ENCODE data around the gene PTPRD.

Gene PTPRD

GRCh38 chr9:9874270-9874669 is 738.5 kb downstream of the PTPRD start:
- Histone ChIP-seq H3K4me3 (ENCODE audit: low read length) (no peak overlapping the region), H3K27me3 (replicated peaks; ENCODE audit: control insufficient read depth, insufficient read depth, low read length) (no peaks in the 10 kb centered on the region), H3K4me1 (ENCODE audit: control insufficient read depth, insufficient read depth, low read length) (no peaks in the 10 kb centered on the region), H3K9ac (ENCODE audit: low read length) (no peak overlapping the region), H3K9me3 (ENCODE audit: control insufficient read depth, low read length) (no peaks in the 10 kb centered on the region), H3K36me3 (ENCODE audit: control insufficient read depth, insufficient read depth, low read length, severe bottlenecking) (no peaks in the 10 kb centered on the region)
- DNase-seq (ENCODE audit: low read depth) = no peak

- H3K4me3 ChIP-seq (ENCODE audit: low read length) = no peak overlapping the region
- no peaks in the 10 kb centered on the region for H3K36me3 ChIP-seq (ENCODE audit: control insufficient read depth, insufficient read depth, low read length, severe bottlenecking)
- H3K9ac ChIP-seq (ENCODE audit: low read length) = no peak overlapping the region
- no peaks in the 10 kb centered on the region for H3K9me3 ChIP-seq (ENCODE audit: control insufficient read depth, low read length)
- no peaks in the 10 kb centered on the region for H3K27me3 ChIP-seq (replicated peaks; ENCODE audit: control insufficient read depth, insufficient read depth, low read length)
- DNase-seq (ENCODE audit: low read depth) = no peak
- no peaks in the 10 kb centered on the region for H3K4me1 ChIP-seq (ENCODE audit: control insufficient read depth, insufficient read depth, low read length)
Observed at GRCh38 chr9:9862235-9862810, 750.5 kb downstream of the PTPRD start.

- Histone ChIP-seq H3K9ac (ENCODE audit: low read length) (no peak overlapping the region), H3K4me3 (ENCODE audit: low read length) (no peak overlapping the region), H3K27me3 (replicated peaks; ENCODE audit: control insufficient read depth, insufficient read depth, low read length) (no peaks in the 10 kb centered on the region), H3K9me3 (ENCODE audit: control insufficient read depth, low read length) (no peaks in the 10 kb centered on the region), H3K4me1 (ENCODE audit: control insufficient read depth, insufficient read depth, low read length) (no peaks in the 10 kb centered on the region), H3K36me3 (ENCODE audit: control insufficient read depth, insufficient read depth, low read length, severe bottlenecking) (no peaks in the 10 kb centered on the region)
- no peak for DNase-seq (ENCODE audit: low read depth)
Observed at GRCh38 chr9:9855177-9856078, 757.4 kb downstream of the PTPRD start.

- DNase-seq (ENCODE audit: low read depth) = no peak
- Histone ChIP-seq H3K4me3 (ENCODE audit: low read length) (no peak overlapping the region), H3K4me1 (ENCODE audit: control insufficient read depth, insufficient read depth, low read length) (no peaks in the 10 kb centered on the region), H3K9ac (ENCODE audit: low read length) (no peak overlapping the region), H3K27me3 (replicated peaks; ENCODE audit: control insufficient read depth, insufficient read depth, low read length) (no peaks in the 10 kb centered on the region), H3K9me3 (ENCODE audit: control insufficient read depth, low read length) (no peaks in the 10 kb centered on the region), H3K36me3 (ENCODE audit: control insufficient read depth, insufficient read depth, low read length, severe bottlenecking) (no peaks in the 10 kb centered on the region)
Observed at GRCh38 chr9:9847750-9848149, 765.1 kb downstream of the PTPRD start.

GRCh38 chr9:9846557-9846956 is 766.2 kb downstream of the PTPRD start:
- Histone ChIP-seq H3K4me3 (ENCODE audit: low read length) (no peak overlapping the region), H3K9me3 (ENCODE audit: control insufficient read depth, low read length) (no peaks in the 10 kb centered on the region), H3K4me1 (ENCODE audit: control insufficient read depth, insufficient read depth, low read length) (no peaks in the 10 kb centered on the region), H3K9ac (ENCODE audit: low read length) (no peak overlapping the region), H3K27me3 (replicated peaks; ENCODE audit: control insufficient read depth, insufficient read depth, low read length) (no peaks in the 10 kb centered on the region), H3K36me3 (ENCODE audit: control insufficient read depth, insufficient read depth, low read length, severe bottlenecking) (no peaks in the 10 kb centered on the region)
- no peak for DNase-seq (ENCODE audit: low read depth)

GRCh38 chr9:9820436-9820835 is 792.4 kb downstream of the PTPRD start:
- Histone ChIP-seq H3K4me3 (ENCODE audit: low read length) (no peak overlapping the region), H3K9ac (ENCODE audit: low read length) (no peak overlapping the region), H3K4me1 (ENCODE audit: control insufficient read depth, insufficient read depth, low read length) (no peaks in the 10 kb centered on the region), H3K9me3 (ENCODE audit: control insufficient read depth, low read length) (peaks cover 3% of the 10 kb centered on the region), H3K27me3 (replicated peaks; ENCODE audit: control insufficient read depth, insufficient read depth, low read length) (no peaks in the 10 kb centered on the region), H3K36me3 (ENCODE audit: control insufficient read depth, insufficient read depth, low read length, severe bottlenecking) (no peaks in the 10 kb centered on the region)
- DNase-seq (ENCODE audit: low read depth) = no peak

- Histone ChIP-seq H3K9ac (ENCODE audit: low read length) (no peak overlapping the region), H3K36me3 (ENCODE audit: control insufficient read depth, insufficient read depth, low read length, severe bottlenecking) (no peaks in the 10 kb centered on the region), H3K4me1 (ENCODE audit: control insufficient read depth, insufficient read depth, low read length) (no peaks in the 10 kb centered on the region), H3K9me3 (ENCODE audit: control insufficient read depth, low read length) (peaks cover 3% of the 10 kb centered on the region), H3K4me3 (ENCODE audit: low read length) (no peak overlapping the region), H3K27me3 (replicated peaks; ENCODE audit: control insufficient read depth, insufficient read depth, low read length) (no peaks in the 10 kb centered on the region)
- DNase-seq (ENCODE audit: low read depth) = no peak
Observed at GRCh38 chr9:9819886-9820285, 792.9 kb downstream of the PTPRD start.

GRCh38 chr9:9817176-9817575 is 795.6 kb downstream of the PTPRD start:
- H3K36me3 ChIP-seq (ENCODE audit: control insufficient read depth, insufficient read depth, low read length, severe bottlenecking) = no peaks in the 10 kb centered on the region
- no peak overlapping the region for H3K4me3 ChIP-seq (ENCODE audit: low read length)
- no peaks in the 10 kb centered on the region for H3K27me3 ChIP-seq (replicated peaks; ENCODE audit: control insufficient read depth, insufficient read depth, low read length)
- peaks cover 3% of the 10 kb centered on the region for H3K9me3 ChIP-seq (ENCODE audit: control insufficient read depth, low read length)
- H3K9ac ChIP-seq (ENCODE audit: low read length) = no peak overlapping the region
- DNase-seq (ENCODE audit: low read depth) = no peak
- no peaks in the 10 kb centered on the region for H3K4me1 ChIP-seq (ENCODE audit: control insufficient read depth, insufficient read depth, low read length)

- Histone ChIP-seq H3K4me1 (ENCODE audit: control insufficient read depth, insufficient read depth, low read length) (no peaks in the 10 kb centered on the region), H3K9me3 (ENCODE audit: control insufficient read depth, low read length) (no peaks in the 10 kb centered on the region), H3K4me3 (ENCODE audit: low read length) (no peak overlapping the region), H3K9ac (ENCODE audit: low read length) (no peak overlapping the region), H3K27me3 (replicated peaks; ENCODE audit: control insufficient read depth, insufficient read depth, low read length) (no peaks in the 10 kb centered on the region), H3K36me3 (ENCODE audit: control insufficient read depth, insufficient read depth, low read length, severe bottlenecking) (no peaks in the 10 kb centered on the region)
- DNase-seq (ENCODE audit: low read depth) = no peak
Observed at GRCh38 chr9:9804109-9804508, 808.7 kb downstream of the PTPRD start.

GRCh38 chr9:9799287-9799686 is 813.5 kb downstream of the PTPRD start:
- H3K27me3 ChIP-seq (replicated peaks; ENCODE audit: control insufficient read depth, insufficient read depth, low read length) = no peaks in the 10 kb centered on the region
- no peaks in the 10 kb centered on the region for H3K9me3 ChIP-seq (ENCODE audit: control insufficient read depth, low read length)
- H3K9ac ChIP-seq (ENCODE audit: low read length) = no peak overlapping the region
- no peak overlapping the region for H3K4me3 ChIP-seq (ENCODE audit: low read length)
- no peak for DNase-seq (ENCODE audit: low read depth)
- H3K36me3 ChIP-seq (ENCODE audit: control insufficient read depth, insufficient read depth, low read length, severe bottlenecking) = no peaks in the 10 kb centered on the region
- no peaks in the 10 kb centered on the region for H3K4me1 ChIP-seq (ENCODE audit: control insufficient read depth, insufficient read depth, low read length)

- DNase-seq (ENCODE audit: low read depth) = no peak
- Histone ChIP-seq H3K27me3 (replicated peaks; ENCODE audit: control insufficient read depth, insufficient read depth, low read length) (no peaks in the 10 kb centered on the region), H3K9ac (ENCODE audit: low read length) (no peak overlapping the region), H3K36me3 (ENCODE audit: control insufficient read depth, insufficient read depth, low read length, severe bottlenecking) (no peaks in the 10 kb centered on the region), H3K4me1 (ENCODE audit: control insufficient read depth, insufficient read depth, low read length) (no peaks in the 10 kb centered on the region), H3K4me3 (ENCODE audit: low read length) (no peak overlapping the region), H3K9me3 (ENCODE audit: control insufficient read depth, low read length) (no peaks in the 10 kb centered on the region)
Observed at GRCh38 chr9:9792144-9792857, 820.5 kb downstream of the PTPRD start.
